KOPT-K1 (cell line): ENCODE measurements around the gene FBN3.

Source experiments
- H3K27ac ChIP-seq: fragments of 200-600 bp; sonication (generic); 2 replicates; pipeline ENCODE4 v1.5.1; 2016; ENCODE audit warnings: antibody characterized with exemption, mild to moderate bottlenecking, low read depth, low read length; ENCODE audit not compliant: poor library complexity, severe bottlenecking
- H3K36me3 ChIP-seq: fragments of 200-600 bp; sonication (generic); 2 replicates; pipeline ENCODE4 v1.5.1; 2017; ENCODE audit warnings: antibody characterized with exemption, mild to moderate bottlenecking, low read length, moderate library complexity; ENCODE audit not compliant: insufficient read depth
- H3K9me3 ChIP-seq: fragments of 200-600 bp; sonication (generic); 2 replicates; pipeline ENCODE4 v1.5.1; 2017; ENCODE audit warnings: antibody characterized with exemption, low read length, mild to moderate bottlenecking; ENCODE audit not compliant: insufficient read depth, poor library complexity, severe bottlenecking

The FBN3 gene

DNA sequence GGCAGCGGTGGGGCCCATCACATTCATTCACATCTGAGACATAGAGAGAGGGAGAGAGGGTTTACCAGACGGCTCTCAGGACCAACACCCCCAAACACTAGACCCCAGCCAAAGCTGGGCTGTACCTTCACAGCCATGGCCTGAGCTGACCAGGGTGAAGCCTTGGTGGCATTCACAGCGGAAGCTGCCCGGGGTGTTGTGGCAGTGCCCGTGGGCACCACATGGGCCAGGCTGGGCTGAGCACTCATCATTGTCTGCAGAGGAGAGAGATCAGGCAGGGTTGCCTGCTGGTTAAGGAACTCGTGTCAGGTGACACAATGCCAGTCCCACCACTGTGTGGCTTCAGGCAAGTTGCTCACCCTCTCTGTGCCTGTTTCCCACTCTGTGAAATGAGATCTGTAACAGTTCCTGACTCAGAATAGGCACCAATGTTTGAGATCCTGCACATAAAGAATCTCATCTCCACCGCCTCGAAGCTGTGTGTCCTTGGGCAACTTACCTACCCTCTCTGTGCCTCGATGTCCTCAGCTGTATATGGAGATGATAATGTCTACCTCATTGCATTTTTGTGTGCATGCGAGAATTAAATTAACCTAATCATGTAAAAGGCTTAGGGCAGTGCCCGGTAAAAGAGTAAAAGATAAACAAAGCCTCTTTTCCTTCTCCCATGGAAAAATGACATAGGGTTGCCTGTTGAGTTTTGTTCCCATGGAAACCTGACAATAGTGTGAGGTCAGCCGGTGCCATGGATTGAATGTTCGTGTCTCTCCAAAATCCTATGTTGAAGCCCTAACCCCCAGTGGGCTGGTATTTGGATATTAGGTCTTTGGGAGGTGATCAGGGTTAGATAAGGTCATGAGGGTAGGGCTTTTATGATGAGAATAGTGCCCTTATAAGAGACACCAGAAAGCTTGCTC, 74.0 kb downstream of the FBN3 start:
- no peaks in the 10 kb centered on the region for H3K36me3 ChIP-seq
- H3K27ac ChIP-seq, result no peak overlapping the region
- H3K9me3 ChIP-seq, result peaks cover 8% of the 10 kb centered on the region

DNA sequence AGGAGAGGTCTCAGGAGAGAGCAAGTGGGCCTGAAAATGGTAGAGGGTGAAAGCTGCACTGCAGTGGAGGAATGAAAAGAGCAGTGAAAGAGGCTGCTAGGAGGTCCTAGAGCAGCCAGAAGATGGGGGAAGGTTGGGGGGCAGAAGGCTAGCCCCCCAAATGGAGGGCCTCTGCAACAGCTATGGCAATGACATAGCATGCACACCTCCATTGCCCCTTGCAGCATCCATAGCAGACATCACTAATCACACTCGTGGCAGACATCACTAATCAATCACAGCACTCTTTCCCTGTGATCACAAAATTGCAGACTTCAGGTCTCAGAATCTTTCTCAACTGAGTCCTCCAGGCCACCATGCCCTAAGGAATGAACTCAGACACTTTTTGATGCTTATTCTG, 74.9 kb downstream of the FBN3 start:
- no peaks in the 10 kb centered on the region for H3K36me3 ChIP-seq
- peaks cover 17% of the 10 kb centered on the region for H3K9me3 ChIP-seq
- H3K27ac ChIP-seq, result no peak overlapping the region

DNA sequence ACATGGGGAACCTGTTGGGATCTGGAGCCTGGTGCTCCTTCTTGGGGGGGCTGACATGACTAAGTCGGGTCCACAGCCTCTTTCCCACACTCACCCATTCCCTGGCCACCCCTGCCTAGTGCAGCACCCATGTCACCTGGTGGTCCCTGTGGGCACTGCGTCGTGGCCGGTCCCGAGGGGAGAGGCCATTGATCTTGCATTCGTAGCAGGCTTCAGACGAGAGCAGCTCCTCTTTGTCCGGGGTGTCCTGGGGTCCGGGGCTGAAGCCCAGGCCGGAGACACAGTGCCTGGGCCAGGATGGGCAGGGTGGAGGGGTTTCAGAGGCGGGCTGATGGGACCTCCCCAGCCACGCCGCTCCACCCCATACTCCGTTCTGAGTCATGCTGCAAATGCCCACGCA, 77.5 kb downstream of the FBN3 start:
- Histone ChIP-seq H3K36me3 (no peaks in the 10 kb centered on the region), H3K9me3 (peaks cover 22% of the 10 kb centered on the region), H3K27ac (no peak overlapping the region)

DNA sequence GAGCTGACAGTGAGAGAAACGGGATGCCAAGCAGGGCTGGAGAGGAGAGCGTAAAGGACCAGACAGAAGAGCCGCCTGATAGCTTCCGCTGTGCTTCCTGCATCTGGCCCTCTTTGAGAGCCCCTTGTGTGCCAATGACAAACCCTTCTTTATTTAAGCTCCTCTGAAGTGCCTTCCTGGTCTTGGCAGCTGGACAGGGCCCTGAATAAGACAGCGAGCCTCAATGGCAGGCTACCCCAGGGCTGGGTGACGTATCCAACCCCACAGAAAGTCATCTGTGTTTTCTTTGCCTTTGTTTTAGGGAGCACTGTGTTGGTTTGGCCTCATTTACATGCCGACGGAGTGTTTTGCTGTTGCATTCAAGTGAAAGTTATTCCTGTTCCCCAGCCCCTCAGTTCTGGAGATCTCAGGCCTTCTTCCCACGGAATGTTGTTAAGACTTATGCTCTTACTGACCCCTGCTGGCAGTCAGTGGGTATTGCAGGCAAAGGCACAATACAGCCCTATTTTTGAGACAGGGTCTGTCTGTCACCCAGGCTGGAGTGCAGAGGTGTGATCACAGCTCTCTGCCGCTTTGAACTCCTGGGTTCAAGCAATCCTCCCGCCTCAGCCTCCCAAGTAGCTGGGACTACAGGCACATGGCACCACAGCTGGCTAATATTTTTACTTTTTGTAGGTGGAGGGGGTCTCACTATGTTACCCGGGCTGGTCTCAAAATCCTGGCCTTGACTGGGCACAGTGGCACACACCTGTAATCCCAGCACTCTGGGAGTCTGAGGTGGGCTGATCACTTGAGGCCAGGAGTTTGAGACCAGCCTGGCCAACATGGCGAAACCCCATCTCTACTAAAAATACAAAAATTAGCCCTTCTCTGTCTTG, 80.1 kb downstream of the FBN3 start:
- no peak overlapping the region for H3K27ac ChIP-seq
- H3K9me3 ChIP-seq, result peaks cover 19% of the 10 kb centered on the region
- H3K36me3 ChIP-seq, result no peaks in the 10 kb centered on the region

DNA sequence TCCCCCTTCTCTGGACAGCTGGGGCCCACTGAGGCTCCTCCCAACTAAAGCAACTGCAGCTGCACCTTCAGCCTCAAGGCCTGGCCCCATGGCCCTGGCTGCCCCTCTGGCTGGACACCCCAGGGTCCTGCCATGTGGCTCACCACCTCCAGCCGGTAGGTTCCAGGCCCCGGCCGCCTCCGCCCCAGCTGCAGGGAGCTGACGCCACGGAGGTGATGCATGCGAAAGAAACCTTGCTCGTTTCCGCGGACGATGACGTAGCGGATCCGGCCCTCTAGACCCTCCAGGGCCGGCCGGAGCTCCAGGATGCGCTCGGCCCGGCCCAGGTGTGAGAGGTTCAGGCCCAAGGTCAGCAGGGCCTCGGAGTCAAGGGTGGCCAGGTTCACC, 83.5 kb downstream of the FBN3 start:
- Histone ChIP-seq H3K36me3 (no peaks in the 10 kb centered on the region), H3K27ac (no peak overlapping the region), H3K9me3 (peaks cover 16% of the 10 kb centered on the region)

DNA sequence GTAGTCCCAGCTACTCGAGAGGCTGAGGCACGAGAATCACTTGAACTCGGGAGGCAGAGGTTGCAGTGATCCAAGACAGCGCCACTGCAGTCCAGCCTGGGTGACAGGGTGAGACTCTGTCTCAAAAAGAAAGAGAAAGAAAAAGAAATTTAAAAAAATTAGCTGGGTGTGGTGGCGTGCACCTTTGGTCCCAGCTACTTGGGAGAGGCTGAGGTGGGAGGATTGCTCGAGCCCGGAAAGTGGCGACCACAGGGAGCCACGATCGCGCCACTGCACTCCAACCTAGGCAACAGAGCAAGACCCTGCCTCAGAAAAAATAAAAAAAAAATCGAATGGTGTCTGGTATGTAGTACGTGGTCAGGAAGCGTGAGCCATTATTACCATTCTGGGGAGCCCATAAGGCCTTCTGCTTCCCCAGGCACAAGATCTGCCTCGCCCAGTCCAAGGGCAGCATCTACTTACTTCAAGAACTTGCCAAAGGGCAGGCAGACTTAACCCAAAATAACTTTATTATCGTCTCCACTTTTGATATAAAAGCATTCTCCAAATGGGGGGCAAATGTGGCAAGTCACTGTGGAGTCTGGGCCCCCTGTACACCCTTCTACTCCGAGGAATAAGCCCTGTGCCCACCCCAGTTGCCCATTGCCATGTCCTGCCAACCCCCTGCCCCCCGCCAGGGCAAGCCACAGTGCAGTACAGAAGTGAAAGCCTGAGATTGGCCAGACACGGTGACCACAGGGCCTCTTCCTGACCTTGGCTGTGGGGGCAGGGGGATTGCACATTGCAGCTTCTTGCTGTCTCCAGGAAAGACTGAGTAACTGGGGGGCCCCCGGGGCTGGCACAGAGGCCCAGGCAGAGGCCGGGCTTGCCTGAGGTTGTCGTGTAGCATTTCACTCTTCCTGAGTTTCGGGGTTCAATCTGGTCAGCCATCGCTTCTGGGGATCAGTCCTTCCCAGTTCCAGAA, 84.2 kb downstream of the FBN3 start:
- no peak overlapping the region for H3K27ac ChIP-seq

GRCh38 chr19:8057545-8058270, 91.7 kb downstream of the FBN3 start:
- H3K36me3 ChIP-seq, result no peaks in the 10 kb centered on the region
- H3K9me3 ChIP-seq, result no peaks in the 10 kb centered on the region
- H3K27ac ChIP-seq, result no peak overlapping the region

More for the DNA sequence above, 84.2 kb downstream of the FBN3 start:
- no peaks in the 10 kb centered on the region for H3K36me3 ChIP-seq
- peaks cover 12% of the 10 kb centered on the region for H3K9me3 ChIP-seq

DNA sequence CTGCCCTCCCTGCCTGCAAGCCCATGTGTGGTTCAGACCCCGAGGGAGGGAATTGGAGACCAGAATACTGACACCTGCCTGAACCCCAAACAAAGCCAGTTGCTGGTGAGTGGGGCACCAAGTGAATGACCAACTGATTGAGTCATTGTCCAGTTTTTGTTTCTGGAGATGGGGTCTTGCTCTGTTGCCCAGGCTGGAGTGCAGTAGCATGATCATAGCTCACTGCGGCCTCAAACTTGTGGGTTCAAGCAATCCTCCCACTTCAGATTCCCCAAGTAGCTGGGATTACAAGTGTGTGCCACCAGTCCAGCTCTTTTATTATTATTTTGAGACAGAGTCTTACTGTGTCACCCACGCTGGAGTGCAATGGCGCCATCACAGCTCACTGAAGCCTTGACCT, 92.9 kb downstream of the FBN3 start:
- no peaks in the 10 kb centered on the region for H3K9me3 ChIP-seq
- no peak overlapping the region for H3K27ac ChIP-seq
- H3K36me3 ChIP-seq, result no peaks in the 10 kb centered on the region

- no peaks in the 10 kb centered on the region for H3K9me3 ChIP-seq
- no peaks in the 10 kb centered on the region for H3K36me3 ChIP-seq
- H3K27ac ChIP-seq, result no peak overlapping the region
These were observed 95.2 kb downstream of the FBN3 start for GRCh38 chr19:8054169-8054568.

DNA sequence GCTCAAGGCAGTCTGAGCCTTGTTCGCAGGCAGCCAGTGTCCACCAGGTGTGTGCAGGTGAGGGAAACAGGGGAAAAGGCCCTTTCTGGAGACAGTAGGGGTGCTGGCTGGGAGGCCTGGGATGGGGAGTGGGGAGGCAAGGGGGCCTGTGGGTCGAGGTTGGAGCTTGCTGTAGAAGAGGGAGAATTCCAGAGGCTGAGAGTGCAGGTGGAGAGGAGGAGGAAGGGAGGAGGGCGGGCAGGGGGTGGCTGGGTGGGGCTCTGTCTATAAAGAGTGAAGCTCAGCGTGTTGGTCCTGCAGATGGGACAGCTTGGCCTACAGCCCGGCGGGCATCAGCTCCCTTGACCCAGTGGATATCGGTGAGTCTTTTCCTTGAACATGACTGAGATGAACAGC, 96.9 kb downstream of the FBN3 start, which contains the start of gene CCL25:
CCL25 (plus strand) TSS at position 297 of the 396 bp plus-strand sequence. CDS start 290 bp downstream, outside the sequence.
- Histone ChIP-seq H3K27ac (no peak within 1 kb of the TSS), H3K36me3 (no peaks in the 10 kb centered on the region), H3K9me3 (no peaks in the 10 kb centered on the region)

GRCh38 chr19:8050274-8051096, 98.9 kb downstream of the FBN3 start:
- no peaks in the 10 kb centered on the region for H3K9me3 ChIP-seq
- no peak overlapping the region for H3K27ac ChIP-seq
- no peaks in the 10 kb centered on the region for H3K36me3 ChIP-seq

GRCh38 chr19:8046569-8047165, 102.7 kb downstream of the FBN3 start:
- Histone ChIP-seq H3K27ac (no peak overlapping the region), H3K36me3 (no peaks in the 10 kb centered on the region), H3K9me3 (no peaks in the 10 kb centered on the region)
